Smooth muscle cell (in vitro differentiated cells): ENCODE results near the gene L3MBTL3. TPM values are rescaled to one million over a fixed set of nuclear protein-coding genes. Genes with fewer than 3 reads are reported as not detected.

ENCODE experiments used
- DNase-seq: peaks from one replicate; lab custom pipeline; 2025; ENCODE audit not compliant: unreplicated experiment; lab: John Stamatoyannopoulos, UW
- H2AFZ ChIP-seq: fragments of 200-600 bp; sonication (generic); 2 replicates; pipeline ENCODE4 v1.6.0; 2016; ENCODE audit warnings: antibody characterized with exemption, low read depth, mild to moderate bottlenecking
- H3F3A ChIP-seq: fragments of 200-600 bp; sonication (generic); 2 replicates; pipeline ENCODE4 v1.6.0; 2017; ENCODE audit warnings: antibody characterized with exemption, low read depth
- H3K27ac ChIP-seq: fragments of 200-600 bp; sonication (generic); 2 replicates; pipeline ENCODE4 v1.5.1; 2016; ENCODE audit warnings: low read depth, mild to moderate bottlenecking
- H3K27me3 ChIP-seq: fragments of 200-600 bp; sonication (generic); 2 replicates; pipeline ENCODE4 v1.6.1; 2016; ENCODE audit warnings: low read depth, mild to moderate bottlenecking
- H3K36me3 ChIP-seq: fragments of 200-600 bp; sonication (generic); 2 replicates; pipeline ENCODE4 v1.5.1; 2016; ENCODE audit warnings: low read depth
- H3K4me1 ChIP-seq: fragments of 200-600 bp; sonication (generic); 2 replicates; pipeline ENCODE4 v1.5.1; 2016; ENCODE audit warnings: low read depth
- H3K4me2 ChIP-seq: fragments of 200-600 bp; sonication (generic); 2 replicates; pipeline ENCODE4 v1.6.0; 2016; ENCODE audit warnings: mild to moderate bottlenecking
- H3K4me3 ChIP-seq: fragments of 200-600 bp; sonication (generic); 2 replicates; pipeline ENCODE4 v1.5.1; 2016; ENCODE audit warnings: mild to moderate bottlenecking
- H3K79me2 ChIP-seq: fragments of 200-600 bp; sonication (generic); 2 replicates; pipeline ENCODE4 v1.6.0; 2016; ENCODE audit warnings: low read depth, mild to moderate bottlenecking
- H3K9ac ChIP-seq: fragments of 200-600 bp; sonication (generic); 2 replicates; pipeline ENCODE4 v1.6.0; 2016; ENCODE audit warnings: low read depth
- H3K9me3 ChIP-seq: fragments of 200-600 bp; sonication (generic); replicated peaks from 2 replicates; pipeline ENCODE4 v1.5.1; 2016; ENCODE audit warnings: low read depth
- H4K20me1 ChIP-seq: fragments of 200-600 bp; sonication (generic); 2 replicates; pipeline ENCODE4 v1.6.0; 2016; ENCODE audit warnings: low read depth
- CTCF ChIP-seq: fragments of 200-600 bp; sonication (generic); IDR thresholded peaks from 2 replicates; pipeline ENCODE4 v1.5.1; 2017; ENCODE audit warnings: borderline replicate concordance, mild to moderate bottlenecking, antibody characterized with exemption; ENCODE audit not compliant: insufficient read depth, poor library complexity, severe bottlenecking
- WGBS: methylation state at CpG from one replicate; pipeline ENCODE4 v1.1.7; 2016; ENCODE audit warnings: low lambda C conversion rate; 5-methylcytosine and 5-hydroxymethylcytosine counted together
- polyA plus RNA-seq: library from polyadenylated mRNA; unstranded; fragments of >200 nt; fragmentation: Nextera tagmentation; extraction: Ambion mirVana; gene quantifications from 2 replicates; pipeline ENCODE4 v1.2.1, GENCODE V29; 2016
- total RNA-seq: library from RNA; depleted of rRNA; stranded (reverse); fragments of >200 nt; gene quantifications from 2 replicates; pipeline ENCODE4 v1.2.3, GENCODE V29; 2014

The L3MBTL3 gene
- total and polyA plus RNA-seq, 2 experiments from 2014 or later: 5.4 to 14.2 TPM

DNA sequence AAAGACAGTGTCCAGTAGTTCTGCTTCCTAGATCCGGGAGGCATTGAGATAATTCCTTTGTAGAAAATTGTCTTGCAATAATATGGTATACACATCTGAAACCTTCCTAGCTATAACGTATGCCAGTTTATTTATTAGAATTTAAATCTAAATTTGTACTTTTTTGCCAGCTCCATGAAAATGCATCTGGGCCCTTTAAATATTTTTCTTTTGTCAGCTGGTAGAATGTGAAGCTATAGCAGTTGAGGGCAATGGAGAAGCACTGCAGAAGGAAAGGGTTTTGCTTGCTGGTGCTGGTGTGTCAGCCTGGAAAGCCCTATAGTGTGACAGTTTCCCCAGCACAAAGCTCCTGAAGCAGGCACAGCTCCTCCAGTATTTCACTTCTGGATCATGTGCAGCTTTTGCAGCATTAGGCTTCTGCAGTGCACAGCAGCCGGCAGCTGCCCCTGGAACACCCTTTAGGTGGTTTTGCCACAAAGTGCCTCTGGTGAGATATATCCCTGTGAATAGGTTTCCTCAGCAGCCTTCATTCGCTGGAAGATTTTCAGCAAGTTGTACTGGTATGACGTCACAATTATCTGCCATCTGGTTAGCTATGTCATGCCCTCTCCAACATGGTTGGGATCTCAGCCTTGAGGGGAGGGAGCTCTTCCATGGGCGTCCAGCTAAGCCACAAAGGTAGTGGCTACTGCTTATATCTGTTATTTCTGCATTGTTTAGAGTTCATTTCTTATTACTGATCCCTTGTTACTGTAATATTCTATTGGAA is 40.0 kb upstream of the L3MBTL3 start:
- no peak overlapping the region for H3K4me3 ChIP-seq
- H3K27me3 ChIP-seq: no peaks in the 10 kb centered on the region
- H3K27ac ChIP-seq: no peak overlapping the region
- no peaks in the 10 kb centered on the region for H3F3A ChIP-seq
- no peak for TF ChIP-seq CTCF
- H3K79me2 ChIP-seq: no peaks in the 10 kb centered on the region
- no peak overlapping the region for H3K9ac ChIP-seq
- H2AFZ ChIP-seq: no peak overlapping the region
- no peaks in the 10 kb centered on the region for H3K4me1 ChIP-seq
- no peaks in the 10 kb centered on the region for H3K36me3 ChIP-seq
- H3K9me3 ChIP-seq: peaks cover 3% of the 10 kb centered on the region
- no peak for DNase-seq
- H4K20me1 ChIP-seq: no peaks in the 10 kb centered on the region
- 89% methylated on average over 6 of the region's 6 CpGs for WGBS
- no peak overlapping the region for H3K4me2 ChIP-seq

GRCh38 chr6:129980821-129981220 is 37.6 kb upstream of the L3MBTL3 start:
- peaks cover 3% of the 10 kb centered on the region for H3K9me3 ChIP-seq
- no peaks in the 10 kb centered on the region for H4K20me1 ChIP-seq
- H3K4me2 ChIP-seq: no peak overlapping the region
- TF ChIP-seq CTCF: no peak
- no peaks in the 10 kb centered on the region for H3K4me1 ChIP-seq
- H3K27ac ChIP-seq: no peak overlapping the region
- no peak overlapping the region for H3K9ac ChIP-seq
- 95% methylated on average over 1 of the region's 1 CpG for WGBS
- no peaks in the 10 kb centered on the region for H3K27me3 ChIP-seq
- H3F3A ChIP-seq: no peaks in the 10 kb centered on the region
- H3K36me3 ChIP-seq: no peaks in the 10 kb centered on the region
- no peak overlapping the region for H2AFZ ChIP-seq
- DNase-seq: no peak
- H3K79me2 ChIP-seq: no peaks in the 10 kb centered on the region
- no peak overlapping the region for H3K4me3 ChIP-seq

DNA sequence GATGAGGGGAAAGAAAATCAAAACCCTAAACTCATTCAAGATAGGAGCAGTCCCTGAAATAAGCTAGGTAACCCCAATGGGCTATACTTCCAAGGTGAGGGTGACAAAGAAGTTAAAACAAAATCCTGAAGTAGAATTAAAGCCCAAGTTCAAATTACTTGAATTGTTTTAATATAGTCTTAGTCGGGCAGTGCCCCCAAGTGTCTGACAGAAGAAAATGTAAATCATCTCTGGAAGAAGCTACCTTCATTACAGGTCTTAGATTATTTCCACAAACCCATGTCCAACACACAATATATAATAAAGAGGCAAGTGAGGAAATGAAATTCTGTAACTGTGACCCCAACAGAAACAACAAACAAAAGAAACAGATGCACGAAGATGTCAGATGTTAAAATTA is 36.8 kb upstream of the L3MBTL3 start:
- H3K79me2 ChIP-seq: no peaks in the 10 kb centered on the region
- no peak overlapping the region for H3K4me3 ChIP-seq
- no peaks in the 10 kb centered on the region for H3K36me3 ChIP-seq
- H3K27me3 ChIP-seq: no peaks in the 10 kb centered on the region
- no peak overlapping the region for H3K4me2 ChIP-seq
- H3K27ac ChIP-seq: no peak overlapping the region
- H3F3A ChIP-seq: no peaks in the 10 kb centered on the region
- no peak for DNase-seq
- peaks cover 3% of the 10 kb centered on the region for H3K9me3 ChIP-seq
- no peak overlapping the region for H2AFZ ChIP-seq
- no peaks in the 10 kb centered on the region for H4K20me1 ChIP-seq
- WGBS: 75% methylated on average over 2 of the region's 2 CpGs
- no peak overlapping the region for H3K9ac ChIP-seq
- TF ChIP-seq CTCF: peak; percentile 10
- H3K4me1 ChIP-seq: no peaks in the 10 kb centered on the region

DNA sequence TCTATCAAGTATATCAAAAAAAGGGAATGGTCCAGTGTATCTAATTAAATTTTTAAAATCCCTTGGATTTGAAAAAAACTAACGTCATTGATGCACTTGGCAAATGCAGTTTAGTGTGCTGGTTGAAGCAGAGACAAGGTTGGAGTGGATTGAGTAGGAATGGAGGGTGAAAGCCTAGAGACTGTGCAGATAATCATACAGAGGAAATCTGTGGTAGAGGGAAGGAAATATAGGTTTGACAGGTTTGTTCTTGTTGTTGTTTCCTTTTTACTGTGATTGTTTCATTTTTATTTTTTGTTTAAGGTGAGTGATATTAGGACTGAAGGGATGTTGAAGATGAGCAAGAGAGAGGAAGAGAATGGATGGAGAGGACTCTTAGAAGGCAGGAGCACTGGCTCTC is 29.0 kb upstream of the L3MBTL3 start:
- no peak overlapping the region for H3K27ac ChIP-seq
- no peaks in the 10 kb centered on the region for H3K9me3 ChIP-seq
- no peaks in the 10 kb centered on the region for H3K4me1 ChIP-seq
- no peaks in the 10 kb centered on the region for H3K27me3 ChIP-seq
- H3K9ac ChIP-seq: no peak overlapping the region
- H4K20me1 ChIP-seq: no peaks in the 10 kb centered on the region
- no peak overlapping the region for H3K4me2 ChIP-seq
- no peak overlapping the region for H3K4me3 ChIP-seq
- no peaks in the 10 kb centered on the region for H3F3A ChIP-seq
- WGBS: 85% methylated on average over 1 of the region's 1 CpG
- no peak for TF ChIP-seq CTCF
- H3K79me2 ChIP-seq: no peaks in the 10 kb centered on the region
- no peak for DNase-seq
- H2AFZ ChIP-seq: no peak overlapping the region
- H3K36me3 ChIP-seq: no peaks in the 10 kb centered on the region
